UCSD-AML1 (cell line): ENCODE results near the gene UST.
"Not testable (repeated sequence)": the region's sequence is repeated elsewhere in the genome, so short reads cannot be mapped to it uniquely, and the experiment has no call there.

ENCODE experiments used
- DNase-seq: peaks from one replicate; lab custom pipeline; 2025; ENCODE audit not compliant: unreplicated experiment; lab: John Stamatoyannopoulos, UW

The UST gene

GRCh38 chr6:148998704-148999103 lies 251.9 kb downstream of the UST start:
- no peak for DNase-seq

GRCh38 chr6:148999501-148999900 lies 252.7 kb downstream of the UST start:
- no peak for DNase-seq

GRCh38 chr6:148999929-149000468 lies 253.2 kb downstream of the UST start:
- peak; percentile 14 for DNase-seq

- DNase-seq, result no peak
These were observed 254.6 kb downstream of the UST start for GRCh38 chr6:149001422-149001821.

GRCh38 chr6:149003560-149003959 lies 256.7 kb downstream of the UST start:
- DNase-seq, result no peak

- DNase-seq, result no peak
These were observed 257.8 kb downstream of the UST start for GRCh38 chr6:149004664-149005063.

- not testable (repeated sequence) for DNase-seq
These were observed 259.4 kb downstream of the UST start for GRCh38 chr6:149006236-149006635.

- DNase-seq, result no peak
These were observed 259.8 kb downstream of the UST start for GRCh38 chr6:149006671-149007070.

GRCh38 chr6:149007846-149008245 lies 261.0 kb downstream of the UST start:
- DNase-seq, result no peak

- no peak for DNase-seq
These were observed 261.9 kb downstream of the UST start for GRCh38 chr6:149008741-149009140.

- no peak for DNase-seq
These were observed 265.3 kb downstream of the UST start for GRCh38 chr6:149012040-149012545.

GRCh38 chr6:149013586-149014344 lies 266.9 kb downstream of the UST start:
- DNase-seq, result no peak

GRCh38 chr6:149014631-149015534 lies 268.1 kb downstream of the UST start:
- peak; percentile 23 for DNase-seq

- peak; percentile 71 for DNase-seq
These were observed 269.0 kb downstream of the UST start for GRCh38 chr6:149015535-149016525.

- DNase-seq, result no peak
These were observed 269.9 kb downstream of the UST start for GRCh38 chr6:149016716-149017115.

- DNase-seq, result no peak
These were observed 273.5 kb downstream of the UST start for GRCh38 chr6:149020319-149020718.

GRCh38 chr6:149024361-149024760 lies 277.5 kb downstream of the UST start:
- no peak for DNase-seq

- DNase-seq, result no peak
These were observed 278.2 kb downstream of the UST start for GRCh38 chr6:149025061-149025460.

GRCh38 chr6:149026530-149026942 lies 279.7 kb downstream of the UST start:
- no peak for DNase-seq

GRCh38 chr6:149027484-149027883 lies 280.7 kb downstream of the UST start:
- DNase-seq, result no peak
